ENCODE measurements around the gene MSANTD3. TPM values are rescaled to one million over a fixed set of nuclear protein-coding genes. Genes with fewer than 3 reads are reported as not detected.

MSANTD3 gene
- total RNA-seq, 1 donor from 2014 or later = 20.2 TPM

DNA sequence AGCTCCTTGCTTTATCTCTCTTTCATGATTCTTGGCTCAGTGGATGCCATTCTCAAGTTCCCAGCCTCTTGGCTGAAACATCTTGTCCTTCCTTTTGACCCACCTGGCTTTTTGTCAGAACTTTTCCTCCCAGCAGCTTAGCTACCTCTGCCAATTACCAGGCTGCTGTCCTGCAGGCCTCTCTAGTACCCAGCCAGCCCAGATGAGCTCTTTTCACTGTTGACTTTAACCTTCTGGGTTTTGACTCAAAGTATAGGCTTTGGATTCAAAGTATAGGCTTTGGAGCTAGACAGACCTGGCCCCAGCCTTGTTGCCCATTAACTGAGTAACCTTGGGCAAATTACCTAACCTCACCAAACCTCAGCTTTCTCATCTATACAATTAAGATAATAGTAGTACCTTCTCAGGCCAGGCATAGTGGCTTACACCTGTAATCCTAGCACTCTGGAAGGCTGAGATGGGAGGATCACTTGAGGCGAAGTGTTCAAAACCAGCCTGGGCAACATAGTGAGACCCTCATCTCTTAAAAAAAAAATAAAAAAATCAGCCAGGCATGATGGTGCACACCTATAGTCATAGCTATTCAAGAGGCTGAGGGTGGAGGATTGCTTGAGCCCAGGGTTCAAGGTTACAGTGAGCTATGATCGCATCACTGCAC is 39.4 kb downstream of the MSANTD3 start:
- no peak overlapping the region for H3K27ac ChIP-seq
- intact Hi-C loops (cut with DNase I) = no loop called here

GRCh38 chr9:100466829-100467221 is 39.9 kb downstream of the MSANTD3 start:
- Histone ChIP-seq H3K4me1 (no peaks in the 10 kb centered on the region), H3K36me3 (no peaks in the 10 kb centered on the region), H3K9me3 (no peaks in the 10 kb centered on the region), H3K4me3 (no peak overlapping the region), H3K27ac (no peak overlapping the region), H3K27me3 (ENCODE audit: low read depth) (no peaks in the 10 kb centered on the region)
- ATAC-seq = peak in 1 of 2 donors; percentile 46
- TF ChIP-seq, protein P1, sequence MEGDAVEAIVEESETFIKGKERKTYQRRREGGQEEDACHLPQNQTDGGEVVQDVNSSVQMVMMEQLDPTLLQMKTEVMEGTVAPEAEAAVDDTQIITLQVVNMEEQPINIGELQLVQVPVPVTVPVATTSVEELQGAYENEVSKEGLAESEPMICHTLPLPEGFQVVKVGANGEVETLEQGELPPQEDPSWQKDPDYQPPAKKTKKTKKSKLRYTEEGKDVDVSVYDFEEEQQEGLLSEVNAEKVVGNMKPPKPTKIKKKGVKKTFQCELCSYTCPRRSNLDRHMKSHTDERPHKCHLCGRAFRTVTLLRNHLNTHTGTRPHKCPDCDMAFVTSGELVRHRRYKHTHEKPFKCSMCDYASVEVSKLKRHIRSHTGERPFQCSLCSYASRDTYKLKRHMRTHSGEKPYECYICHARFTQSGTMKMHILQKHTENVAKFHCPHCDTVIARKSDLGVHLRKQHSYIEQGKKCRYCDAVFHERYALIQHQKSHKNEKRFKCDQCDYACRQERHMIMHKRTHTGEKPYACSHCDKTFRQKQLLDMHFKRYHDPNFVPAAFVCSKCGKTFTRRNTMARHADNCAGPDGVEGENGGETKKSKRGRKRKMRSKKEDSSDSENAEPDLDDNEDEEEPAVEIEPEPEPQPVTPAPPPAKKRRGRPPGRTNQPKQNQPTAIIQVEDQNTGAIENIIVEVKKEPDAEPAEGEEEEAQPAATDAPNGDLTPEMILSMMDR (IDR thresholded peaks at IDR 0.05) = no peak
- no peak for DNase-seq
- intact Hi-C loops (cut with DNase I) = no loop called here

More for the DNA sequence above, 39.4 kb downstream of the MSANTD3 start:
- TF ChIP-seq, protein P1 (IDR thresholded peaks at IDR 0.05) = no peak
- H3K9me3 ChIP-seq = no peaks in the 10 kb centered on the region
- H3K4me1 ChIP-seq = no peaks in the 10 kb centered on the region
- H3K4me3 ChIP-seq = no peak overlapping the region
- H3K36me3 ChIP-seq = no peaks in the 10 kb centered on the region
- ATAC-seq (peak in 1 of 2 donors; percentile 16), DNase-seq (no peak)
- no peaks in the 10 kb centered on the region for H3K27me3 ChIP-seq (ENCODE audit: low read depth)

GRCh38 chr9:100468041-100468440 is 41.1 kb downstream of the MSANTD3 start:
- intact Hi-C loops (cut with DNase I) = no loop called here
- Histone ChIP-seq H3K36me3 (no peaks in the 10 kb centered on the region), H3K27me3 (ENCODE audit: low read depth) (peaks cover 3% of the 10 kb centered on the region), H3K4me1 (peaks cover 5% of the 10 kb centered on the region), H3K27ac (no peak overlapping the region), H3K9me3 (no peaks in the 10 kb centered on the region), H3K4me3 (no peak overlapping the region)
- ATAC-seq = no peak
- no peak for DNase-seq
- TF ChIP-seq, protein P1 (IDR thresholded peaks at IDR 0.05) = no peak

- no peaks in the 10 kb centered on the region for H3K36me3 ChIP-seq
- H3K4me3 ChIP-seq = peak overlapping the region; percentile 60
- no peak overlapping the region for H3K27ac ChIP-seq
- ATAC-seq (no peak), DNase-seq (no peak)
- intact Hi-C loops (cut with DNase I) = no loop called here
- TF ChIP-seq, protein P1 (IDR thresholded peaks at IDR 0.05) = no peak
- peaks cover 10% of the 10 kb centered on the region for H3K4me1 ChIP-seq
- no peaks in the 10 kb centered on the region for H3K9me3 ChIP-seq
- peaks cover 16% of the 10 kb centered on the region for H3K27me3 ChIP-seq (ENCODE audit: low read depth)
These were observed 45.3 kb downstream of the MSANTD3 start for GRCh38 chr9:100472268-100472667.

DNA sequence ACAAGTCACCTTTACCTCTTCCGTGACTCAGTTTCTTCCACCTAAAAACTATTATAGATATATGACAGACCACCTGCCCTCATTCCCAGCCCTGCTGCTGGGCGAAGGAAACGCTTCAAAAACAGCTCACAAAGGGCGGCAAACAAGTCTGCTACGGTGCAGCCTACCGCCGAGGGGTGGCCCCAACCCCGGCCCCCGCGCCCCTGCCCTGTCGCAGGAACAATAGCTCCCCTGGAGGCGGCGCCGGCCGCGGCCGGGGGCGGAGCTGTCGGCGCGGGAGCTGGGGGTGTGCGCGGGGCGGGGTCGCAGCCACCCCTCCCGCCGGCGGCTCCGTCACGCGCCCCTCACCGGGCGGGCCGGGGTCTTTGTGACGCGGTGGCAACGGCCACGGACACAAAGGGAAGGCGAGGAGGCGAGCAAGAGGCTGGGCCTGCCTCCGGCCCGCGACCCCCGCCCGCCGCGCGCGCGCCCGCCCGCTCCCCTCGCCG is 45.9 kb downstream of the MSANTD3 start, which contains the start of gene TMEFF1:
TMEFF1 (plus strand) TSS at position 362 of the 488 bp plus-strand sequence. CDS start 396 bp downstream, outside the sequence.
- Histone ChIP-seq H3K27ac (no peak within 1 kb of the TSS), H3K9me3 (no peaks in the 10 kb centered on the region), H3K4me1 (peaks cover 10% of the 10 kb centered on the region), H3K36me3 (no peaks in the 10 kb centered on the region), H3K27me3 (ENCODE audit: low read depth) (peaks cover 16% of the 10 kb centered on the region), H3K4me3 (peak within 1 kb of the TSS; percentile 60)
- intact Hi-C loops (cut with DNase I) = no loop called here
- TF ChIP-seq, protein P1 (IDR thresholded peaks at IDR 0.05) = no peak
- DNase-seq (no peak), ATAC-seq (peak; percentile 48 to 69)
